ENCODE data around the gene HOXB3.

HOXB3 gene

GRCh38 chr17:48625495-48626244 lies 35.6 kb upstream of the HOXB3 start:
- DNase-seq = no peak

GRCh38 chr17:48624544-48625494 lies 34.8 kb upstream of the HOXB3 start:
- DNase-seq = no peak

GRCh38 chr17:48624118-48624517 lies 34.1 kb upstream of the HOXB3 start:
- DNase-seq = no peak

GRCh38 chr17:48623583-48623982 lies 33.5 kb upstream of the HOXB3 start:
- DNase-seq = no peak

GRCh38 chr17:48622857-48623256 lies 32.8 kb upstream of the HOXB3 start:
- DNase-seq = no peak

- DNase-seq = no peak
Measured at GRCh38 chr17:48621410-48622392, 31.7 kb upstream of the HOXB3 start.

DNA sequence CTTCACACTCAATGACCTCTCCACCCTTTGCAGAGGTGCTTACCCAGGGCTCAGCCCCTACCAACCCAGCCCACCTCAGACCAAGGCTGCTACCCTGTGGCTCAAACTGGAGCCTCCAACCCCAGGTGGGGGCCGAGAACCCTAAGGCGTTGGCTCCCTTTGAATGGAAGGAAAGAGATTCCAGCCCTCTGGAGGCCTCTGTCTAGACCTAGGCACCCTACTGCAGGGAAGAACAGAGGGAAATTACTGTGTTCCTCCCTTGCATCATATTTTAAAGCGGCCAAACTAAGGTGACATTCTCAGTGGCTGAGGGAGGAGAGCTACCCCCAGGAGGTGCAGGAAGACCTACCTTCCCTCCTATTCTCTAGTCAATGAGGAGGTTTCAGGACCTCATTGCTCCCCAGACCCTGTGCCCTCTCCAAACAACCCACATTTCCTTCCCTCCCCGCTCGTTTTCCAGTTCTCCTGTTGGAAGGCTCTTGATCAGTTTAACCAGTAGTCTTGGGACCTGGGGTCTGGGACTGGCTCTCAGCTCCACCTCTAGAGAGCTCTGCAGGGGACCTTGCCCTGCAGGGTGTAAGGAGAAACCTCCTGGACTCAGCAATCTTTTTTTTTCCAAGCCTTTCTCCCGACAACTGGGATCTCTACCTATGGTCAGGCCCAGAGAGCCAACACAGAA lies 30.6 kb upstream of the HOXB3 start:
- no peak for DNase-seq

DNA sequence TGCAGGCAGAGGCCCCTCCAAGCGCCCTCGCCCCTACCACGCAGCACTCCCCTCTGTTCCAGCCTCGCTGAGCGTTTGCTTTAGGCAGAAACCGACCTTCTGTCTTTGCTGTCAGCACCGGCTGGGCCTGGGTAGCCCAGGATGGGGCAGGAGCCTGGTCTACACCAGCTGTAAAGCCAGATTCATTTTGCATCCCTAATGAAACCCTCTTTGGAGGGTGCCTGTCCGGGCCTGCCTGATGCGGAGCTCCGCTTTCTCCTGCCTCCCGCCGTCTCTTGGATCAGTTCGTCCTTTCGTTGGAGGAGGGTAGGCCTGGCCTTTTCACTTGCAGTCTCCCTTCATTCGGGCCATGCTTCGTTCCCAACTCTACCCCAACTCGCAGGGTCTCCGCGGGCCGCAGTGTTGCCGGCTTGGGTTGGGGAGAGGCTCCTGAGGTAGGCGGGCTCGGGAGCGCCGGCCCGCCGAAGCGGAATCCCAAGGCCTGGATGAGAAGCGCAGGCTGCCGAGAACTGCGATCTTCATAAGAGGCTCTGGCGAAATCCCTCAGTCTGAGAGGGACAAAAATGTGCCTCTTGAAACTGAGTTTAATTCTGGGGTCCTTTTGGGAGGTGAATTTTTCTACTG lies 29.9 kb upstream of the HOXB3 start:
- no peak for DNase-seq

- no peak for DNase-seq
Measured at GRCh38 chr17:48618256-48618896, 28.3 kb upstream of the HOXB3 start.

DNA sequence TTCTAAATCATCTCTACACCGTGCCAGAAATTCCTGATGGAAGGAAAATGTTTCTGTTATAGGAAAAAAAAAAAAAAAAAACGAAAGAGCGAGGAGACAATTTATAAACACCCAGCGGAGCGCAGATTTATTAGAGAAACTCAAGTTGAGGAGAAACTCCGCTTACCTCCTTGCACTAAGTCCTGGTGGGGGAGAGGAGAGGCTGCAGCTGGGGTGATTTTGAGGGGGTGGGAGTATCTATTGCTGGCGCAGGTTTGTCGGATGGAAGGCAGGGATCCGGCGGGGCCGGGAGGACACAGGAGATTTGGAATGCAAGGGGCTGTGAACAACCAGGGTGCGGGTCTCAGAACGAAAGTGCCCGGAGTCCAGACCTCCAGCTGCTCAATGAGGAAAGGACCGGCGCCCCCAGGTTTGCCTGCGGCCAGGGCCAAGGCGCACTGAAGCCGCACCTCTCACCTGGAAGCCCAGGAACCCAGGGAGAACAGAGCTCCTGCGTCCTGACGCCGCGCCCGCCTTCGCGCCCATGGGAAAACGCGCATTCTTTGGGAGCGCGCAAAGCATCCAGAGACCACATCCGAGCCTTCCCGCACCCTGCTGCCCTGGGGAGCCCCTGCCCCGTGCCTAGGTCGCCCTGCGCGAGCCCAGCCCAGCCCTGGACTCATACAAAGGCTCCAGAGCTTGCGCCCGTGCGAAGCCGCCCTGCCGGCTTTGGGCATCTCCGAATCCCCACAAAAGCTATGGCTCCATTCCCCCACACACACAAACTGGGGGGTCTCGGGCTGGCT lies 27.6 kb upstream of the HOXB3 start:
- DNase-seq = no peak

- no peak for DNase-seq
Measured at GRCh38 chr17:48616717-48617470, 26.9 kb upstream of the HOXB3 start.

GRCh38 chr17:48615963-48616716 lies 26.1 kb upstream of the HOXB3 start:
- no peak for DNase-seq

DNA sequence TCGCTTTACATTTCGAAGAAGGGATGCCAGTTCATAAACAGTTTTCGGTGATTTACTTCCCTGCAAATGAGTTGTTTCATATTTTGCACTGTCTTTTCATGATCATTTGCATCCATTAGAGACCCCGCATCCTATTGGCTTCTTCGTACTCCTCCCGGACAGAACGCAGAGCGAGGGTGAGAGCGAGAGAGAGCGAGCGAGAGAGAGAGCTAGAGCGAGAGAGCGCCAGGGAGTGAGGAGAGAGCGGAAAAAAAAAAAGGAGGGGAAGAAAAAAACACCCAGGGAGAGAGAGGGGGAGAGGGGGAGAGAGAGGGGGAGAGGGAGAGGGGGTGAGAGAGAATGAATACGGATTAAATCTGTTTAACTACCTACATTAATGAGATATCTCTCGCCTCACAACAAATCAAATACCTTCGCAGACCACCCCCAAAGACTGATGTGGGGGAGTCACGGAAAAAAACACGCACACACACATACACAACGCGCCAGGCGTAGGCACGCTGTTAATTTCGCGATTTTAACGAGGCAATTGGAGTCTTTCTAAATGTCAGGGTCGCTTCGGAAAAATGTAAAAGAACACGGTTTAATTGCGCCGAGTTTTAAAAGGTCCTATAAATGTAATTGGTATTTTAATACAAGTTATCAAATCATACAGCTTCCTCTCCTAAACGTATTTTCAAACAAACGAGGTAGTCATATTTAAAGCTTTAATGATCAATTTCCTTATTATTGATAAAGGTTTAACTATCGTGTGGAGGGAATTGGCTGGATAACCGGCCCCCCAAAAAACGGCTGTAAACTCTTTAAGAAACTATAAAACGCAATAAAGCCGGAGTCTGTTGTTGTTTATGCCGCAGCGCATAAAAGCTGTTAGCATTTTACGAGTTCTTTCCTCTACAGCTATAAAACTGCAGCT lies 25.3 kb upstream of the HOXB3 start, which contains the start of gene HOXB8:
HOXB8 (minus strand) TSS at position 246 of the 916 bp plus-strand sequence. CDS start 588 bp downstream, outside the sequence.
- no peak for DNase-seq

DNA sequence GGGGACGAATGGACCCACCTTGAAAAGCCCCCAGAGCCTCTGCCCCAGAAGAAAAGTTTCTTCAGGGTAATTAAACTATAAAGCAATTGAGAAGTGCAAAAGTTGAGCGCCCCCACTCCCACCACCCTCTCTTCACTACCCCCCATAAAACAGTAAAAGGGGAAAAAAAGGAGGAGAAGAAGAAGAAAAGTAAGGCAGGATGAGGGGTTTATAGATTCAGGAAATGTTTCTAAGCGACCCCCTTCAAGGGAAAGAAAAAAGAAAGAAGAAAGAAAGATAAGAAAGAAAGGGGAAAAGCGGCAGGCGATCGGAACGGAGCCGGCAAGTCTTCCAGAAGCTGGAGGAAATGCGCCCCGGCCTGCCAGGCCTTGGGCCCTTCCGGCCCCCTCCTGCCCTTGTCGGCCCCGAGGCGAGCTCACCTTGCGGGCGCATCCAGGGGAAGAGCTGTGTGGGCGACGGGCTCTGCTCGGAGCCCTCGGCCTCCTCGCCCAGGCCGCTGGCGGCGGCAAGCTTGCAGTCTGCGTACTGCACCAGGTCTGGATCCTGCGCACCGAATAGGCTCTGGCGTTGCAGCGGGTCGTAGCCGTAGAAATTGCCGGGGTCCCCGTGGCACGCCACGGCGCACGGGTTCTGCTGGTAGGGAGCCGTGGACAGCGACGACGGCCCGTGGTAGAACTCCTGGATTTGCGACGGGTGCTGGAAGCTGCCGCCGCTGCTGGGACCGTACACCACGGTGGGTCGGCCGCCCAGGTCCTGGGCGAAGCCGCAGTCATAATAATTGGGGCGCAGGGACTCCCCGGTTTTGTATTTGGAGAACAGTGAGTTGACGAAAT lies 24.0 kb upstream of the HOXB3 start:
- no peak for DNase-seq

DNA sequence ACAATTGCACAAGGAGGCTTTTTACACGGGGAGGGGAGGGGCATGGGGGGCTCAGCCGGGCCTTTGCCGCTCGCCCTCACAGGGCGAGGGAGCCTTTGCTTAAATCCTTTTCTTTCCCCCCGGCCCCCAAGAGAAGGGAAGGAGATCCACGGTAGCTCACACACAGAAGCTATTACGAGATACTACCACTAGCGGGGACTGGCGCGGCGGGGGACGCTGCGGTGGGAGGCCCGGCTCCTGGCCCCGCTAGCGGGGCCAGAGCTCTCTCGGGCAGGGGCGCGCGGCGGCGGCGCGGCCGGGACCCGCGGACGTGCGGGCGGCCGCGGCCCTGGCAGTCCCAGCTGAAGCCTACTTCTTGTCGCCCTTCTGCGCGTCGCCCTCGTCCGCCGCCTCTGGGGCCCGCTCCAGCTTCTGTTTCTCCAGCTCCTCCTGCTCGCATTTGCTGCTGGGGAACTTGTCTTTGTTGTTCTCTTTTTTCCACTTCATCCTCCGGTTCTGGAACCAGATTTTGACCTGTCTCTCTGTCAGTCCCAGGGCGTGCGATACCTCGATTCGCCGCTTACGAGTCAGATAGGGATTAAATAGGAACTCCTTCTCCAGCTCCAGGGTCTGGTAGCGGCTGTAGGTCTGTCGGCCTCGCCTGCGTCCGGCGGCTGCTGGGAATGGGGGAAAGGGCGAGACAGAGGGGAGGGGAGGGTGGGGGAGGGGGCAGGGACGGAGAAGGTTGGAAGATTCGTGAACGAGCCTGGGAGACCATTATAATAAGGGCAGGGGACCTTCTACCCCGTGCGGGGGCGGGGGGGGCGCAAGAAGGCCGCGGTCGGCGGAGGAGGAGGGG lies 23.0 kb upstream of the HOXB3 start:
- no peak for DNase-seq

- DNase-seq = no peak
Measured at GRCh38 chr17:48612456-48612853, 22.4 kb upstream of the HOXB3 start.
